PC-3 (cell line): ENCODE measurements around the gene INIP. TPM values are rescaled to one million over a fixed set of nuclear protein-coding genes. Genes with fewer than 3 reads are reported as not detected.
"Not testable (repeated sequence)": the region's sequence is repeated elsewhere in the genome, so short reads cannot be mapped to it uniquely, and the experiment has no call there.

Experiments used
- ATAC-seq: fragments of 200-7000 bp; cut with Tn5 transposase; 2 replicates; pipeline ENCODE4 v1.9.1; 2020; ENCODE audit warnings: mild to moderate bottlenecking, moderate library complexity
- BruUV-seq: library from RNA; stranded (reverse); fragments of 400-500 nt; replicated peaks from 2 replicates; lab custom pipeline; 2021; lab: Mats Ljungman, UMichigan
- CTCF ChIA-PET: fragments of 300-600 bp; sonication (Branson Sonifier 250); formaldehyde crosslinking; loops from one replicate; lab custom pipeline; 2022; ENCODE audit warnings: antibody characterized with exemption; lab: Charles Lee
- POLR2A ChIA-PET: fragments of 300-600 bp; sonication (Branson Sonifier 250); formaldehyde crosslinking; loops from one replicate; lab custom pipeline; 2022; ENCODE audit warnings: antibody characterized with exemption; ENCODE audit not compliant: unreplicated experiment; lab: Charles Lee
- DNase-seq: peaks from one replicate; pipeline ENCODE4 v3.0.0-alpha.2; 2015
- H2AFZ ChIP-seq: fragments of 300-600 bp; sonication (generic); 2 replicates; pipeline ENCODE4 v1.6.0; 2016; ENCODE audit warnings: antibody characterized with exemption, low read length
- H3F3A ChIP-seq: fragments of 300-600 bp; sonication (generic); one replicate; pipeline ENCODE4 v1.6.0; 2017; ENCODE audit warnings: antibody characterized with exemption, low read length, control low read depth, mild to moderate bottlenecking; ENCODE audit not compliant: unreplicated experiment
- H3K27ac ChIP-seq: fragments of 300-600 bp; sonication (generic); 2 replicates; pipeline ENCODE4 v1.5.1; 2016; ENCODE audit warnings: mild to moderate bottlenecking, low read length
- H3K27me3 ChIP-seq: fragments of 300-600 bp; sonication (generic); 2 replicates; pipeline ENCODE4 v1.6.1; 2016; ENCODE audit warnings: low read length, mixed read lengths
- H3K36me3 ChIP-seq: fragments of 300-600 bp; sonication (generic); 2 replicates; pipeline ENCODE4 v1.6.1; 2016; ENCODE audit warnings: low read depth, mixed run types, low read length, mixed read lengths
- H3K4me1 ChIP-seq: fragments of 300-600 bp; sonication (generic); 2 replicates; pipeline ENCODE4 v1.5.1; 2016; ENCODE audit warnings: low read length; ENCODE audit not compliant: insufficient read depth
- H3K4me2 ChIP-seq: fragments of 300-600 bp; sonication (generic); 2 replicates; pipeline ENCODE4 v1.6.0; 2016; ENCODE audit warnings: low read length
- H3K4me3 ChIP-seq: fragments of 300-600 bp; sonication (generic); 2 replicates; pipeline ENCODE4 v1.5.1; 2016; ENCODE audit warnings: mild to moderate bottlenecking, low read length, mixed read lengths
- H3K79me2 ChIP-seq: fragments of 300-600 bp; sonication (generic); 2 replicates; pipeline ENCODE4 v1.6.1; 2017; ENCODE audit warnings: low read length, mixed read lengths
- H3K9ac ChIP-seq: fragments of 300-600 bp; sonication (generic); 2 replicates; pipeline ENCODE4 v1.6.0; 2016; ENCODE audit warnings: mild to moderate bottlenecking, low read length
- H3K9me2 ChIP-seq: fragments of 300-600 bp; sonication (generic); replicated peaks from 2 replicates; pipeline ENCODE4 v1.6.1; 2016; ENCODE audit warnings: mixed run types, low read length, mixed read lengths
- H3K9me3 ChIP-seq: fragments of 300-600 bp; sonication (generic); 2 replicates; pipeline ENCODE4 v1.6.1; 2016; ENCODE audit warnings: low read length, mixed read lengths
- H4K20me1 ChIP-seq: fragments of 300-600 bp; sonication (generic); 2 replicates; pipeline ENCODE4 v1.6.1; 2016; ENCODE audit warnings: low read length, mixed read lengths
- EZH2 ChIP-seq: fragments of 300-600 bp; sonication (generic); IDR thresholded peaks from one replicate; pipeline ENCODE4 v1.6.1; 2017; ENCODE audit warnings: antibody characterized with exemption, mild to moderate bottlenecking, low read length; ENCODE audit not compliant: unreplicated experiment
- EZH2phosphoT487 ChIP-seq: fragments of 300-600 bp; sonication (generic); IDR thresholded peaks from 2 replicates; pipeline ENCODE4 v1.6.1; 2018; ENCODE audit warnings: mild to moderate bottlenecking, antibody characterized with exemption, low read length, borderline replicate concordance
- intact Hi-C: fragments of 100-400 bp; cut with micrococcal nuclease; formaldehyde crosslinking; loops from 2 replicates; pipeline ENCODE4 v1.9.0; 2023
- total RNA-seq: library from RNA; depleted of rRNA; stranded (reverse); fragments of >200 nt; gene quantifications from 2 replicates; pipeline ENCODE4 v1.2.3, GENCODE V29; 2014
- TF ChIP-seq, protein P1 (sequence below): fragments of 300-600 bp; sonication (generic); conservative IDR thresholded peaks from 2 replicates; pipeline ENCODE4 v1.5.1; 2017; ENCODE audit warnings: antibody characterized with exemption, low read depth, mild to moderate bottlenecking, low read length

INIP gene
- total RNA-seq, 1 experiment from 2014 or later: 15.1 TPM

DNA sequence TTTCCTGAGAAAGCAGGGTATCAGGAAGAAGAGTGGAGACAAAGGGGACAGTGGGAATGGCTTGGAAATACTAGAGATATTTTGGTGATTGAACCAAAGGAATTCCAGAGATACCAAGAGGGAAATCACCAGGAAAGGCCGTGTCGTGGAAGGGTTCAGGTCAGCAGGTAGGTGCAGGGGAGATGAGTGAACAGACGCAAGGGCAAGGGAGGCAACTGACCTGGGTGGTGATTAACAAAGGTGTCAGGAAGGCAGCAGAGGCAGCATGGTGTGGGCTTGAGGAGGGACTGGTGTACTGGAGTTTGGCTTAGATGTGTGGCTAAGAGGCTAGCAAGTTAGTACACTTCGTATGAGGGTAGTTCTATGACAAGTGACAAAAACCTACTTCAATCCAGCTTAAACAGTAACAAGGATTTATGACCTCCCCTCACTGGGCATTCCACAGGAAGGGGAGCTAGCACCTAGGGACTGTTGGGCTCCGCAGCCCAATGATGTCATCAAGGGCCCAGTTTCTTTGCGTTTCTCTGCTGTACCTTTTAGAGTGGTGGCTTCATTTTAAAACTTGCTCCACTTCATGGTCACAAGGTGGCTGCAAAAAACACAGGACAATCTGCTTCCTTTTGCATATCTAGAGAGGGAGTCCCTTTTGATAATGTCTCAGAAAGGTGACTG is 37.0 kb downstream of the INIP start:
- H3K36me3 ChIP-seq: peaks cover 6% of the 10 kb centered on the region; the same call in 1 of the 2 replicates
- H3K9ac ChIP-seq: no peak overlapping the region
- no peaks in the 10 kb centered on the region for H4K20me1 ChIP-seq
- H3K79me2 ChIP-seq: no peaks in the 10 kb centered on the region
- H3K4me2 ChIP-seq: no peak overlapping the region
- no peaks in the 10 kb centered on the region for H3K9me3 ChIP-seq
- no peak overlapping the region for H2AFZ ChIP-seq
- H3K27me3 ChIP-seq: no peaks in the 10 kb centered on the region
- no peaks in the 10 kb centered on the region for H3F3A ChIP-seq
- intact Hi-C loops: no loop called here
- ChIA-PET POLR2A (interaction anchor here (0.6 kb wide), 1 partner anchor 68 kb away, joined by 3 read pairs; no protein-coding TSS in a partner anchor), CTCF (no interaction called here)
- TF ChIP-seq EZH2: no peak
- TF ChIP-seq, protein P1, sequence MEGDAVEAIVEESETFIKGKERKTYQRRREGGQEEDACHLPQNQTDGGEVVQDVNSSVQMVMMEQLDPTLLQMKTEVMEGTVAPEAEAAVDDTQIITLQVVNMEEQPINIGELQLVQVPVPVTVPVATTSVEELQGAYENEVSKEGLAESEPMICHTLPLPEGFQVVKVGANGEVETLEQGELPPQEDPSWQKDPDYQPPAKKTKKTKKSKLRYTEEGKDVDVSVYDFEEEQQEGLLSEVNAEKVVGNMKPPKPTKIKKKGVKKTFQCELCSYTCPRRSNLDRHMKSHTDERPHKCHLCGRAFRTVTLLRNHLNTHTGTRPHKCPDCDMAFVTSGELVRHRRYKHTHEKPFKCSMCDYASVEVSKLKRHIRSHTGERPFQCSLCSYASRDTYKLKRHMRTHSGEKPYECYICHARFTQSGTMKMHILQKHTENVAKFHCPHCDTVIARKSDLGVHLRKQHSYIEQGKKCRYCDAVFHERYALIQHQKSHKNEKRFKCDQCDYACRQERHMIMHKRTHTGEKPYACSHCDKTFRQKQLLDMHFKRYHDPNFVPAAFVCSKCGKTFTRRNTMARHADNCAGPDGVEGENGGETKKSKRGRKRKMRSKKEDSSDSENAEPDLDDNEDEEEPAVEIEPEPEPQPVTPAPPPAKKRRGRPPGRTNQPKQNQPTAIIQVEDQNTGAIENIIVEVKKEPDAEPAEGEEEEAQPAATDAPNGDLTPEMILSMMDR: no peak
- TF ChIP-seq EZH2phosphoT487: no peak
- ATAC-seq (no peak), DNase-seq (no peak)
- no peak overlapping the region for H3K27ac ChIP-seq
- H3K4me3 ChIP-seq: no peak overlapping the region
- H3K9me2 ChIP-seq: no peaks in the 10 kb centered on the region
- BruUV-seq: no TSS peak
- H3K4me1 ChIP-seq: no peaks in the 10 kb centered on the region

DNA sequence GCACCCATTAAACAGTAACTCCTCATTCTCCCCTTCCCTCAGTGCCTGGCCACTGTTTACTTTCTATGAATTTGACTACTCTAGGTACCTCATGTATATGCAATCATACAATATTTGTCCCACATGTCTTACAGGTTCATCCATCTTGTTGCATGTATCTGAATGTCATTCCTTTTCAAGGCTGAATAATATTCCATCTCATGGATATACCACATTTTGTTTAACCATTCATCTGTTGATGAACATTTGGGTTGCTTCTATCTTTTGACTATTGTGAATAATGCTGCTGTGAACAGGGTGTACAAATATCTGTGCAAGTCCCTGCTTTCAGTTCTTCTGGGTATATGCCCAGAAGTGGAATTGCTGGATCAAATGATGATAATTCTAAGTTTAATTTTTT is 40.9 kb downstream of the INIP start:
- no peak overlapping the region for H2AFZ ChIP-seq
- no peaks in the 10 kb centered on the region for H3K27me3 ChIP-seq
- ATAC-seq: no peak
- H3K4me3 ChIP-seq: no peak overlapping the region
- BruUV-seq: no TSS peak
- no peak for TF ChIP-seq EZH2
- TF ChIP-seq EZH2phosphoT487: no peak
- TF ChIP-seq, protein P1: no peak
- no peaks in the 10 kb centered on the region for H3K4me1 ChIP-seq
- no peak overlapping the region for H3K27ac ChIP-seq
- H3F3A ChIP-seq: no peaks in the 10 kb centered on the region
- no peaks in the 10 kb centered on the region for H3K79me2 ChIP-seq
- DNase-seq: no peak
- H3K4me2 ChIP-seq: no peak overlapping the region
- intact Hi-C loops: no loop called here
- POLR2A ChIA-PET: no interaction called here
- no peaks in the 10 kb centered on the region for H4K20me1 ChIP-seq
- no peaks in the 10 kb centered on the region for H3K9me2 ChIP-seq
- no peak overlapping the region for H3K9ac ChIP-seq
- CTCF ChIA-PET: no interaction called here
- H3K9me3 ChIP-seq: no peaks in the 10 kb centered on the region
- H3K36me3 ChIP-seq: no peaks in the 10 kb centered on the region

DNA sequence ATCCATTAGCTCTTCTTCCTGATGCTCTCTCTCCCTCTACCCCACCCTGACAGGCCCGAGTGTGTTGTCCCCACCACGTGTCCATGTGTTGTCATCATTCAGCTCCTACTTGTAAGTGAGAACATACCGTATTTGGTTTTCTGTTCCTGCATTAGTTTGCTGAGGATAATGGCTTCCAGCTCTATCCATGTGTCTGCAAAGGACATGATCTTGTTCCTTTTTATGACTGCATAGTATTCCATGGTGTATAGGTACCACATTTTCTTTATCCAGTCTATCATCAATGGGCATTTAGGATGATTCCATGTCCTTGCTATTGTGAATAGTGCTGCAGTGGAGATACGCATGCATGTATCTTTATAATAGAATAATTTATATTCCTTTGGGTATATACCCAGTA is 44.7 kb downstream of the INIP start:
- H2AFZ ChIP-seq, H3K27me3 ChIP-seq, H3K4me1 ChIP-seq, H3K4me3 ChIP-seq, intact Hi-C loops, ATAC-seq, CTCF ChIA-PET, H3K9me3 ChIP-seq, POLR2A ChIA-PET, H3K9me2 ChIP-seq, H3K27ac ChIP-seq, H3K4me2 ChIP-seq, DNase-seq, H3K9ac ChIP-seq, H4K20me1 ChIP-seq, H3K79me2 ChIP-seq, H3K36me3 ChIP-seq, BruUV-seq, H3F3A ChIP-seq: not testable (repeated sequence)
